T-helper 17 cell (primary cell): Measurements from ENCODE around the gene FBXL16. TPM values are rescaled to one million over a fixed set of nuclear protein-coding genes. Genes with fewer than 3 reads are reported as not detected.
"Not testable (repeated sequence)": the region's sequence is repeated elsewhere in the genome, so short reads cannot be mapped to it uniquely, and the experiment has no call there.

Source experiments
- ATAC-seq: fragments of 150-1000 bp; cut with Tn5 transposase; 2 replicates; pipeline ENCODE4 v1.10.0; 2021; ENCODE audit warnings: mild to moderate bottlenecking, moderate library complexity
- DNase-seq, 3 donors: peaks; one replicate each; pipeline versions ENCODE4 v3.0.0 to v3.0.0-alpha.2; 2020 to 2021
- H3K9me3 ChIP-seq: one replicate; pipeline ENCODE4 v1.7.0; 2013; ENCODE audit warnings: low read length, mild to moderate bottlenecking; ENCODE audit not compliant: control insufficient read depth, poor library complexity, severe bottlenecking
- H3K27ac Mint-ChIP-seq: one replicate; pipeline ENCODE4 v1.8.0; 2022; ENCODE audit warnings: mild to moderate bottlenecking, moderate library complexity, mixed read lengths
- H3K27me3 Mint-ChIP-seq: one replicate; pipeline ENCODE4 v1.8.0; 2022; ENCODE audit warnings: mixed read lengths
- H3K36me3 Mint-ChIP-seq: one replicate; pipeline ENCODE4 v1.8.0; 2022; ENCODE audit warnings: low read depth, mixed read lengths
- H3K4me1 Mint-ChIP-seq: one replicate; pipeline ENCODE4 v1.8.0; 2022; ENCODE audit warnings: mild to moderate bottlenecking, mixed read lengths
- H3K4me3 Mint-ChIP-seq: one replicate; pipeline ENCODE4 v1.8.0; 2022; ENCODE audit warnings: mild to moderate bottlenecking, moderate library complexity, mixed read lengths
- total RNA-seq, 4 donors: library from RNA in 2 of 4; stranded (reverse) in 2 of 4; gene quantifications; one replicate each; pipeline ENCODE4 v1.2.3 and lab custom pipeline; 2022 to 2026

The FBXL16 gene
- total RNA-seq: 10 to 100 TPM; 29.0 to 35.3 TPM
- 6.3 to 16.9 reads per million in 2 donors for total RNA-seq (lab: John Stamatoyannopoulos, UW)

GRCh38 chr16:705431-706188, at the start of gene FBXL16:
Gene FBXL16, minus strand, starts transcription at chr16:705801. Its CDS starts 8,396 bp downstream, at chr16:697405.
- H3K27me3 Mint-ChIP-seq: peaks cover 48% of the 10 kb centered on the region
- H3K4me1 Mint-ChIP-seq: peaks cover 9% of the 10 kb centered on the region
- H3K9me3 ChIP-seq: no peaks in the 10 kb centered on the region
- H3K4me3 Mint-ChIP-seq: peak within 1 kb of the TSS; percentile 41
- no peak within 1 kb of the TSS for H3K27ac Mint-ChIP-seq
- H3K36me3 Mint-ChIP-seq: peaks cover 2% of the 10 kb centered on the region
- ATAC-seq (peak; percentile 25), DNase-seq (no peak)

GRCh38 chr16:754656-755055, 49.1 kb upstream of the FBXL16 start:
- H3K4me3 Mint-ChIP-seq: no peak overlapping the region
- no peaks in the 10 kb centered on the region for H3K9me3 ChIP-seq
- H3K36me3 Mint-ChIP-seq: no peaks in the 10 kb centered on the region
- no peak overlapping the region for H3K27ac Mint-ChIP-seq
- DNase-seq (no peak), ATAC-seq (peak; percentile 73)
- H3K4me1 Mint-ChIP-seq: peaks cover 4% of the 10 kb centered on the region
- no peaks in the 10 kb centered on the region for H3K27me3 Mint-ChIP-seq

GRCh38 chr16:754121-754607, 48.6 kb upstream of the FBXL16 start:
- H3K4me1 Mint-ChIP-seq, H3K27me3 Mint-ChIP-seq, H3K9me3 ChIP-seq, DNase-seq, H3K4me3 Mint-ChIP-seq, H3K36me3 Mint-ChIP-seq, ATAC-seq, H3K27ac Mint-ChIP-seq: not testable (repeated sequence)

- ATAC-seq: no peak
- no peak for DNase-seq
- peaks cover 4% of the 10 kb centered on the region for H3K4me1 Mint-ChIP-seq
- no peak overlapping the region for H3K4me3 Mint-ChIP-seq
- no peak overlapping the region for H3K27ac Mint-ChIP-seq
- no peaks in the 10 kb centered on the region for H3K27me3 Mint-ChIP-seq
- no peaks in the 10 kb centered on the region for H3K36me3 Mint-ChIP-seq
- no peaks in the 10 kb centered on the region for H3K9me3 ChIP-seq
These were observed 46.4 kb upstream of the FBXL16 start for GRCh38 chr16:752007-752312.

- ATAC-seq (no peak), DNase-seq (no peak)
- no peak overlapping the region for H3K27ac Mint-ChIP-seq
- H3K4me3 Mint-ChIP-seq: no peak overlapping the region
- no peaks in the 10 kb centered on the region for H3K9me3 ChIP-seq
- no peaks in the 10 kb centered on the region for H3K36me3 Mint-ChIP-seq
- no peaks in the 10 kb centered on the region for H3K27me3 Mint-ChIP-seq
- peaks cover 4% of the 10 kb centered on the region for H3K4me1 Mint-ChIP-seq
These were observed 45.8 kb upstream of the FBXL16 start for GRCh38 chr16:751152-752006.

GRCh38 chr16:750485-750884, 44.9 kb upstream of the FBXL16 start:
- ATAC-seq (no peak), DNase-seq (no peak)
- no peaks in the 10 kb centered on the region for H3K27me3 Mint-ChIP-seq
- H3K36me3 Mint-ChIP-seq: no peaks in the 10 kb centered on the region
- H3K9me3 ChIP-seq: no peaks in the 10 kb centered on the region
- no peak overlapping the region for H3K4me3 Mint-ChIP-seq
- H3K4me1 Mint-ChIP-seq: peaks cover 4% of the 10 kb centered on the region
- no peak overlapping the region for H3K27ac Mint-ChIP-seq

- no peak overlapping the region for H3K27ac Mint-ChIP-seq
- no peaks in the 10 kb centered on the region for H3K9me3 ChIP-seq
- no peaks in the 10 kb centered on the region for H3K27me3 Mint-ChIP-seq
- ATAC-seq (no peak), DNase-seq (no peak)
- no peak overlapping the region for H3K4me3 Mint-ChIP-seq
- H3K4me1 Mint-ChIP-seq: no peaks in the 10 kb centered on the region
- no peaks in the 10 kb centered on the region for H3K36me3 Mint-ChIP-seq
These were observed 43.4 kb upstream of the FBXL16 start for GRCh38 chr16:749010-749409.

- no peaks in the 10 kb centered on the region for H3K36me3 Mint-ChIP-seq
- no peaks in the 10 kb centered on the region for H3K4me1 Mint-ChIP-seq
- ATAC-seq (no peak), DNase-seq (no peak)
- no peaks in the 10 kb centered on the region for H3K27me3 Mint-ChIP-seq
- no peak overlapping the region for H3K27ac Mint-ChIP-seq
- H3K4me3 Mint-ChIP-seq: no peak overlapping the region
- no peaks in the 10 kb centered on the region for H3K9me3 ChIP-seq
These were observed 42.6 kb upstream of the FBXL16 start for GRCh38 chr16:747978-748746.

- ATAC-seq (no peak), DNase-seq (no peak)
- H3K36me3 Mint-ChIP-seq: no peaks in the 10 kb centered on the region
These were observed 41.0 kb upstream of the FBXL16 start for GRCh38 chr16:746637-747036.

GRCh38 chr16:745739-746138, 40.1 kb upstream of the FBXL16 start:
- Mint-ChIP-seq H3K27ac (no peak overlapping the region), H3K4me1 (no peaks in the 10 kb centered on the region), H3K27me3 (no peaks in the 10 kb centered on the region), H3K36me3 (no peaks in the 10 kb centered on the region), H3K4me3 (no peak overlapping the region)
- DNase-seq: no peak
- H3K9me3 ChIP-seq: no peaks in the 10 kb centered on the region
- no peak for ATAC-seq

More at GRCh38 chr16:746637-747036, 41.0 kb upstream of the FBXL16 start:
- no peak overlapping the region for H3K27ac Mint-ChIP-seq
- H3K4me1 Mint-ChIP-seq: no peaks in the 10 kb centered on the region
- H3K4me3 Mint-ChIP-seq: no peak overlapping the region
- no peaks in the 10 kb centered on the region for H3K9me3 ChIP-seq
- no peaks in the 10 kb centered on the region for H3K27me3 Mint-ChIP-seq

- Mint-ChIP-seq H3K4me1 (peaks cover 2% of the 10 kb centered on the region), H3K27me3 (no peaks in the 10 kb centered on the region), H3K36me3 (no peaks in the 10 kb centered on the region), H3K27ac (no peak overlapping the region), H3K4me3 (no peak overlapping the region)
- DNase-seq (peak in 1 of 3 donors; percentile 9), ATAC-seq (no peak)
- H3K9me3 ChIP-seq: no peaks in the 10 kb centered on the region
These were observed 38.3 kb upstream of the FBXL16 start for GRCh38 chr16:743794-744500.

- not testable (repeated sequence) for H3K4me3 Mint-ChIP-seq, H3K27me3 Mint-ChIP-seq, H3K9me3 ChIP-seq, DNase-seq, H3K27ac Mint-ChIP-seq, H3K36me3 Mint-ChIP-seq, H3K4me1 Mint-ChIP-seq, ATAC-seq
These were observed 37.3 kb upstream of the FBXL16 start for GRCh38 chr16:742894-743293.
